HG02642 (cell line): Measurements from ENCODE around the gene RABL6.
"Not testable (repeated sequence)": the region's sequence is repeated elsewhere in the genome, so short reads cannot be mapped to it uniquely, and the experiment has no call there.

Experiments used
- ATAC-seq: cut with Tn5 transposase; IDR thresholded peaks from one replicate; pipeline ENCODE4 v1.9.1; 2021; ENCODE audit warnings: mild to moderate bottlenecking; ENCODE audit not compliant: unreplicated experiment, poor library complexity

The RABL6 gene

GRCh38 chr9:136854842-136855460 lies 47.2 kb downstream of the RABL6 start:
- no peak for ATAC-seq

DNA sequence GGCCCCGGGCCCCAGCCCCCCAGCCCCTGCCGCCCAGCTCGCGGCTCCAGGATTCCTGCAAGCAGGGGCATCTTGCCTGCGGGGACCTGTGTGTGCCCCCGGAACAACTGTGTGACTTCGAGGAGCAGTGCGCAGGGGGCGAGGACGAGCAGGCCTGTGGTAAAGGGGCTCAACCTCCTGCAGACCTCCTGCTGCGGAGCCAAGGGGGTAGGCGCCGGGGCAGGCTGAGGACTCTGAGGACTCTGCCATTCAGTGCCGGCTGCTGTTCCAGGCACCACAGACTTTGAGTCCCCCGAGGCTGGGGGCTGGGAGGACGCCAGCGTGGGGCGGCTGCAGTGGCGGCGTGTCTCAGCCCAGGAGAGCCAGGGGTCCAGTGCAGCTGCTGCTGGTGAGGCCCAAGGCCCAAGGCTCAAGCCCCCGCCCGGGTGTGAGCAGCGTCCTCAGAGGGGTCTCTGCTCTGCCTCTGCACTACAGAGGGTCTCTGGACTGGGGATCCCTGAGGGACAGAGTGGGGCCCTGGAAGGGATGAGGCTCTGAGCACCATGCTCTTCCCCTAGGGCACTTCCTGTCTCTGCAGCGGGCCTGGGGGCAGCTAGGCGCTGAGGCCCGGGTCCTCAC lies 47.8 kb downstream of the RABL6 start:
- no peak for ATAC-seq

DNA sequence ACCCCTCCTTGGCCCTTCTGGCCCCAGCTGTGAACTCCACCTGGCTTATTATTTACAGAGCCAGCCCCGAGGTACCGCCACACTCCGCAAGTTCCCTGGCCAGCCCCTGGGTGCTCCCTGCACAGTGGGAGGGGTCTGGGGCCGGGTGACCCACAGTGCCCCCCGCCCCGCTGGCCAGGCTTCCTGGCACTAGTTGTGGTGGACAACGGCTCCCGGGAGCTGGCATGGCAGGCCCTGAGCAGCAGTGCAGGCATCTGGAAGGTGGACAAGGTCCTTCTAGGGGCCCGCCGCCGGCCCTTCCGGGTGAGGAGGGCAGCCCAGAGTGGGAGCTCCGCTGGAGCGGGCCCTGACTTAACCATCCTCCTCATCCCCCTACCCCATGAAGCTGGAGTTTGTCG lies 48.3 kb downstream of the RABL6 start:
- ATAC-seq = no peak

DNA sequence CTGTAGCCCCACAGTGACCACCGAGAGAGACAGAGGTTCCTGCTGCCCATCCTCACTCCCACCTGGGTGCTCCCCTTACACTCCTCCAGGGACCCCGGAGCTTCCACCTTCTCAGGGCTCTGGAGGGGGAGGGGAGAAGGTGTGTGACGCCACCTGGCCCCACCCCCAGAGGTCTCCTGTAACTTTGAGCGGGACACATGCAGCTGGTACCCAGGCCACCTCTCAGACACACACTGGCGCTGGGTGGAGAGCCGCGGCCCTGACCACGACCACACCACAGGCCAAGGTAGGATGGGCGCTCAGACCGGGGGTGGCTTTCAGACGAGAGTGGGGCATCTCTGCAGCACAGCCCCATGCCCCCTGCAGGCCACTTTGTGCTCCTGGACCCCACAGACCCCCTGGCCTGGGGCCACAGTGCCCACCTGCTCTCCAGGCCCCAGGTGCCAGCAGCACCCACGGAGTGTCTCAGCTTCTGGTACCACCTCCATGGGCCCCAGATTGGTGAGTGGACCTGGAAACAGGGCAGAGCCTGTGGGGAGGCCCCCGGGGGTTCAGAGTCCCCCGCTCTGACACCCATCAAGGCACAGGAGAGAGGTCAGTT lies 48.9 kb downstream of the RABL6 start:
- ATAC-seq = no peak

GRCh38 chr9:136857166-136857565 lies 49.4 kb downstream of the RABL6 start:
- ATAC-seq = no peak

- ATAC-seq = no peak
Observed at GRCh38 chr9:136857581-136858412, 50.0 kb downstream of the RABL6 start.

- no peak for ATAC-seq
Observed at GRCh38 chr9:136858452-136858843, 50.7 kb downstream of the RABL6 start.

DNA sequence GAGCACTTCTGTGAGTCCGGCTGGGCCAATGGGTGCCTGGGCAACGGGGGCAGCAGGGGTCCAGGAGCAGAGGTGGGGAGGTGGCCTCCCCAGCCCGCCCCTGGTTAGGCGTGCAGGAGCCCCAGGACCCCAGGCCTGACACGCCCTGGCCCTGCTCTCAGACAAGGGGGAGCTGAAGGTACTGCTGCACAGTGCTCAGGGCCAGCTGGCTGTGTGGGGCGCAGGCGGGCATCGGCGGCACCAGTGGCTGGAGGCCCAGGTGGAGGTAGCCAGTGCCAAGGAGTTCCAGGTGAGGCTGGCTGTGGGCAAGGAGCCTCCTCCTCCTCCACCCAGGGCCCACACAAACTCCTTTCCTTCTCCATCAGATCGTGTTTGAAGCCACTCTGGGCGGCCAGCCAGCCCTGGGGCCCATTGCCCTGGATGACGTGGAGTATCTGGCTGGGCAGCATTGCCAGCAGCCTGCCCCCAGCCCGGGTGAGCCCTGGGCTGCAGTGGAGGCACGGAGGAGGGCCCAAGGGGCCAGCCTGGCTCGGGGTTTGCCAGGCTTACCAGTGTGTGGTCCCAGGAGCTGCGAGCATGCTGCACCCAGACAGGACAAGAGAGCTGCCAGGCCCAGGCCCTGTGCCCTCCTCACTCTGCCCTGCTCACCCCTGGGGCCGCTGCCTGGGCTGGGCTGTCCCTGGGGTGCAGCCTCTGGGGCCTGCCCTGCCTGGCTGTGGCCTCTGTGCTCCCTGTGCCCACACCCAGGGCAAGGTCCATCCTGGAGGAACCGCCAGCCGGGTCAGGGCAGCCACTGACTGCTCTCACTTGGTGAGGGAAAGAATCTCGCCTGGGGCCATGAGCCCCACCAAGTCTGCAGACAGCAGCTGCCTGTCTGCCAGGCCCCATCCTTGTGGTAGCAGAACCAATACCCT lies 51.4 kb downstream of the RABL6 start:
- ATAC-seq = no peak

GRCh38 chr9:136860529-136860928 lies 52.8 kb downstream of the RABL6 start:
- no peak for ATAC-seq

- no peak for ATAC-seq
Observed at GRCh38 chr9:136860933-136861873, 53.5 kb downstream of the RABL6 start.

GRCh38 chr9:136861874-136862457 lies 54.2 kb downstream of the RABL6 start:
- ATAC-seq = no peak

DNA sequence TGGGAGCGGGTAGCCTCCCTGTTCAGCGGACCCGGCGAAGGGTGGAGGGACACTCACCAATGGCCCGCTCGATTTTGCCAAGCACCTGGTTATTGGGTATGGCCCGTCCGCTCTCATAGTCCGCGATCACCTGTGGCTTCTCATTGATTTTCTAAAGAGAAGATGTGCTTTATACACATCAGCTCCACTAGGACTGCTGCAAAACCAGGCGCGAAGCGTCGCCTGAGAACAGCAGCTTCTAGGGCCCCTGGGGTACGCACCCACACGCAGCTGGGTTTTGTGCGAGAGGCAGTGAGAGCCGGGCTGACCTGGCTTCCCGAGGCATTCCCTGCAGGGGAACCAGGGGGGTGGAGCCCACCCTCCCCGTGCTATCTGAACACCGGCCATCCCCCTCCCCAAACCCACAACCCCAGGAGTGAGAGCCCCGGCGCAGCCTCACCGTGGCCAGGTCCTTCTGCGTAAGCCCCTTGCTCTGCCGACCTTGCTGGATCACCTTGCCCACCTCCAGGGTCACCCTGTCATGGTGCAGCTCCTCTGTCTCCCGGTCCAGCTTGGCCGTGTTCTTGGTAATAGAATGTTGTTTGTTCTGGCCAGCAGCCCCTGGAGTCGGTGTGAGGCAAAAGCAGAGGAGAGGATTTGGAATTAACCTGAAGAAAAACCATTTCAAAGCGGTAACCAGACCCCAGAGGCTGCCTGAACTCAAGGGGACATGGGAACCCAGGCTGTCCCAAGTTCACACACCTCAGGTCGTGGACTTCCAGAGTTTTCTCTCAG lies 55.3 kb downstream of the RABL6 start:
- ATAC-seq = no peak

DNA sequence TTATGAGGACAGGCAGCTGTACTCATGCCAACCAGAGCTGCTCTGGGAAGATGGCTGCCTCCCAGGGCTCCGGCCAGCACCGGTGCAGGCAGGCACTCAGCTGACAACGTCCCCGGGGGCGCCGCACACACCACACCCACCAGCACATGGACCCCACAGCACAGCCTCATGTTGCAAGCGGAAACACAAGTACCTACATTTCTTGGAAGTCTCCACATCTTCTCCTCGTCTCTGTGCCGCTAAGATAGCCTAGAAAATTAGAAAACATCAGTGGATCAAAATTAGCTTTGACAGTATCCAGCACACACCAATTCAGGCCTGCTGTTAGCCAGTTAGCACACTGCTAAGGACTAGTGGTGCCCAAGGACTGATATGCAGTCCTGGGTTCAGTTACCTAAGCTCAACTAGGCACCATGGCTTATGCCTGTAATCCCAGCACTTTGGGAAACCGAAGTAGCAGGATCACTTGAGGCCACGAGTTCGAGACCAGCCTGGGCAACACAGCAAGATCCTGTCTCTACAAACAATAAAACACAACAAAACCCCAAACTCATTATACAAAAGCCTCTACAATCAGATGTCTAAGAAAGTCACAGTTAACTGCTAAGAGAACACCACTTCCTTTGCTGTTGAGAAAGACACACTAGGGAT lies 56.0 kb downstream of the RABL6 start:
- ATAC-seq = no peak

- ATAC-seq = no peak
Observed at GRCh38 chr9:136865041-136865767, 57.5 kb downstream of the RABL6 start.

- no peak for ATAC-seq
Observed at GRCh38 chr9:136865768-136866103, 58.0 kb downstream of the RABL6 start.

DNA sequence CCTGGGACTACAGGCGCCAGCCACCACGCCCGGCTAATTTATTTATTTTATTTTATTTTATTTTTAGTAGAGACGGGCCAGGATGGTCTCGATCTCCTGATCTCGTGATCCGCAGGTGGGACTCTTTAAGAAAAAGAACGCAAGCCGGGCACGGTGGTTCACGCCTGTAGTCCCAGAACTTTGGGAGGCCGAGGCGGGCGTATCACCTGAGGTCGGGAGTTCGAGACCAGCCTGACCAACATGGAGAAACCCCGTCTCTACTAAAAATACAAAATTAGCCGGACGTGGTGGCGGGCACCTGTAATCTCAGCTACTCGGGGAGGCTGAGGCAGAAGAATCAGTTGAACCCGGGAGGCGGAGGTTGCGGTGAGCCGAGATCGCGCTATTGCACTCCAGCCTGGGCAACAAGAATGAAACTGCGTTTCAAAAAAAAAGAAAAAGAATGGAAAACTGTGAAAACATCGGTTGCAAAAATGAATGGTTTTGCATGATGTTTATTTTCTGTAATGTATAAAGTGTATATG lies 59.2 kb downstream of the RABL6 start:
- ATAC-seq = not testable (repeated sequence)

DNA sequence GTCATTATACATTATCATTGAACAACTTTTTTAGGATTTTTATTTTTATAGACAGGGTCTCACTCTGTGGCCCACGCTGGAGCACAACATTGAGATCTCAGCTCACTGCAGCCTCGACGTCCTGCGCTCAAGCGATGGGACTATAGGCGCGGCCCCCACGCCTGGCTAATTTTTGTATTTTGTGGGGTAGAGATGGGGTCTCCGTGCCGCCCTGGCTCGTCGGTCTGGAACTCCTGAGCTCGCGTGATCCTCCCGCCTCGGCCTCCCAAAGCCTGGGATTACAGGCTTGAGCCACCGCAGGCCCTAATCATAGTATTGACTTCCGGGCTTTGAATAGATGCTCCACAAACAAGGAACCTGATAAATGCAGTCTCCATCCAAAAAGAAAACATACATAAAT lies 59.7 kb downstream of the RABL6 start:
- ATAC-seq = no peak
